Activated CD4-positive, alpha-beta T cell treated with anti-CD3 and anti-CD28 coated beads, Interleukin-2, amount 10 ng/mL, durations not matched to agents 7 days and 5 days (primary cell): ENCODE results near the gene NELFCD. TPM values are rescaled to one million over a fixed set of nuclear protein-coding genes. Genes with fewer than 3 reads are reported as not detected.
"Not testable (repeated sequence)": the region's sequence is repeated elsewhere in the genome, so short reads cannot be mapped to it uniquely, and the experiment has no call there.

ENCODE experiments used
- CTCF ChIA-PET: fragments of 350-600 bp; sonication (Branson Sonifier 250); formaldehyde crosslinking; loops from one replicate; lab custom pipeline; 2021; ENCODE audit warnings: antibody characterized with exemption; lab: Charles Lee
- POLR2A ChIA-PET: fragments of 350-600 bp; sonication (Branson Sonifier 250); formaldehyde crosslinking; loops from one replicate; lab custom pipeline; 2021; ENCODE audit warnings: antibody characterized with exemption; lab: Charles Lee
- DNase-seq: peaks from one replicate; pipeline ENCODE4 v3.0.0-alpha.2; 2020
- H3K27ac Mint-ChIP-seq: one replicate; pipeline ENCODE4 v1.8.0; 2021; ENCODE audit warnings: mild to moderate bottlenecking, moderate library complexity, mixed read lengths
- H3K27me3 Mint-ChIP-seq: one replicate; pipeline ENCODE4 v1.8.0; 2021; ENCODE audit warnings: mixed read lengths
- H3K36me3 Mint-ChIP-seq: one replicate; pipeline ENCODE4 v1.8.0; 2021; ENCODE audit warnings: low read depth, mixed read lengths
- H3K4me1 Mint-ChIP-seq: one replicate; pipeline ENCODE4 v1.8.0; 2021; ENCODE audit warnings: mixed read lengths
- H3K4me3 Mint-ChIP-seq: one replicate; pipeline ENCODE4 v1.8.0; 2021; ENCODE audit warnings: mild to moderate bottlenecking, moderate library complexity, mixed read lengths
- H3K9me3 Mint-ChIP-seq: one replicate; pipeline ENCODE4 v1.8.0; 2021; ENCODE audit warnings: mixed read lengths
- total RNA-seq, 2 experiments: library from RNA; stranded (reverse); gene quantifications; one replicate each; pipeline ENCODE4 v1.2.3, GENCODE V29; 2021

The NELFCD gene
- total RNA-seq, 2 experiments from 2014 or later: 90.1 to 98.2 TPM

- ChIA-PET POLR2A (no interaction called here), CTCF (interaction anchor here (0.9 kb wide), 1 partner anchor 20 kb away, joined by 3 read pairs; no protein-coding TSS in a partner anchor)
- no peak overlapping the region for H3K4me3 Mint-ChIP-seq
Observed at GRCh38 chr20:58959652-58960051, 21.4 kb upstream of the NELFCD start.

DNA sequence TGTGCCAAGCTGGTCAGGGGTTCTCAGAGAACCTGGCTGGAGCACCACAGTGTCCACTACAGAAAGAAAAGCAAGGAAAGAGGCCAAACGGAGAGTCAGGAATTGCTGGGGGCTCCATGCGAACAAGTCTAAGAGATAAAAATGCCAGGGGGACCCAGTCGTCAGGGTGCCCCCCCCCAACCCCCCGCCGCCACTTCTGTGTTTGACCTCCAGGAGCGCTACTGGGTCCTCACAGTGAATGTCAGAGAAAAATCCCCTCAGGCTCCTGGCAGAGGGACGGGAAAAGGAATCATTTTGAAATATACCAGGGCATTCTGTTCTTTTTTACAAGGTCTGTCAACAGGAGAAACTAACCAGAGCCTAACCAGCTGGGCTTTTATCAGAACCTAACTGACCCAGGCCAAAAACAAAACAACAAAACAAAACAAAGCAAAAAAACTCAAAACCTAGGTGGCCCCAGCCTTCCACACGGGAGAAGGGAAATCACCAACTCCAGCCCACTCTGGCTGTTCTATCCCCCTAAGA lies 17.9 kb upstream of the NELFCD start:
- no peaks in the 10 kb centered on the region for H3K9me3 Mint-ChIP-seq
- H3K27me3 Mint-ChIP-seq: peaks cover 31% of the 10 kb centered on the region
- no peak overlapping the region for H3K27ac Mint-ChIP-seq
- DNase-seq: no peak
- ChIA-PET POLR2A (no interaction called here), CTCF (no interaction called here)
- no peaks in the 10 kb centered on the region for H3K4me1 Mint-ChIP-seq
- no peak overlapping the region for H3K4me3 Mint-ChIP-seq
- no peaks in the 10 kb centered on the region for H3K36me3 Mint-ChIP-seq

More at GRCh38 chr20:58959652-58960051, 21.4 kb upstream of the NELFCD start:
- Mint-ChIP-seq H3K4me1 (no peaks in the 10 kb centered on the region), H3K36me3 (no peaks in the 10 kb centered on the region), H3K27me3 (peaks cover 28% of the 10 kb centered on the region), H3K27ac (no peak overlapping the region), H3K9me3 (peaks cover under 1% of the 10 kb centered on the region)
- no peak for DNase-seq

GRCh38 chr20:58963922-58964321 lies 17.1 kb upstream of the NELFCD start:
- H3K4me1 Mint-ChIP-seq, POLR2A ChIA-PET, H3K36me3 Mint-ChIP-seq, CTCF ChIA-PET, DNase-seq, H3K4me3 Mint-ChIP-seq, H3K9me3 Mint-ChIP-seq, H3K27ac Mint-ChIP-seq: not testable (repeated sequence)
- peaks cover 36% of the 10 kb centered on the region for H3K27me3 Mint-ChIP-seq

- ChIA-PET CTCF (no interaction called here), POLR2A (no interaction called here)
- no peak for DNase-seq
- peaks cover 45% of the 10 kb centered on the region for H3K27me3 Mint-ChIP-seq
- H3K4me3 Mint-ChIP-seq: no peak overlapping the region
- H3K27ac Mint-ChIP-seq: no peak overlapping the region
- H3K9me3 Mint-ChIP-seq: peaks cover 4% of the 10 kb centered on the region
- H3K36me3 Mint-ChIP-seq: peaks cover 4% of the 10 kb centered on the region
- no peaks in the 10 kb centered on the region for H3K4me1 Mint-ChIP-seq
Observed at GRCh38 chr20:58965270-58966064, 15.6 kb upstream of the NELFCD start.

DNA sequence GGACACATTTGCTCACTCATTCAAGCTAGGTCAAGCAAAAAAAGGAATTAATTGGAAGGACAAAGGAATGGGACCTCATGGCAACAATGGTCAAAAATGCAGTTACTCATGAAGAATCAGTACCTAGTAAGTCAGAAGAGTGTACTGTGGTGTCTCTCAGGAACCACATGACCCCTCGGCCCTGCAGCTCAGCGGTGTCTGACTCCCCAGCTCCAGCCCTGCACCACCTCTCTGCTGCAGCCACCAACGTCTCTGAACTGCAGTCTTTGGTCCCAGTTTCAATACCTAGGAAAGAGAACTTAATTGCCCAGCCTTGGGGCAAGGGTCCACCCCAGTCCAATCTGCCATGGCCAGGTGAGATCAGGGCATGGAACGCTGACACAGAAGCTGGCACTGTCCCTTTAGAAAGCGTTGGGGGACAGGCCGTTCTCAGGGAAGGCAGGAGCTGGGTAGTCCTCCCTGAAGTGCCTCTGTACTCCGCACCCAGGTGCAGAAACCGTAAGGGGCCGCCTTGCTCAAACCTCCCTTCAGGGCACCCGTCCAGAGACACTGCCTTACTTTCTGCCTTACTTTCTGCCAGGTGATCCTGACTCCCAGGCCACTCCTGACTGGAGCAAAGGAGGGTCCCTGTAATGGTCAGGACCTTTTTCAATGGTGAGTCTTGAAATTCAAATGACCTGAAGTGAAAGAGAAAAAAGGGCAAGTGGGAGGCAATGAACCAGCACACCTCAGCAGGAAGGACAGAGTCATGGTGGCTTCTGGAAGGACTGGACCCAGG lies 13.2 kb upstream of the NELFCD start:
- CTCF ChIA-PET: no interaction called here
- Mint-ChIP-seq H3K36me3 (peaks cover 4% of the 10 kb centered on the region), H3K27ac (no peak overlapping the region), H3K4me1 (no peaks in the 10 kb centered on the region), H3K4me3 (no peak overlapping the region), H3K9me3 (peaks cover 4% of the 10 kb centered on the region), H3K27me3 (peaks cover 46% of the 10 kb centered on the region)
- POLR2A ChIA-PET: no interaction called here
- no peak for DNase-seq

- H3K9me3 Mint-ChIP-seq: peaks cover 4% of the 10 kb centered on the region
- peaks cover 4% of the 10 kb centered on the region for H3K36me3 Mint-ChIP-seq
- ChIA-PET CTCF (interaction anchor here (1.1 kb wide), 1 partner anchor 9 kb away, joined by 4 read pairs; no protein-coding TSS in a partner anchor), POLR2A (no interaction called here)
- H3K4me3 Mint-ChIP-seq: no peak overlapping the region
- H3K4me1 Mint-ChIP-seq: no peaks in the 10 kb centered on the region
- peaks cover 39% of the 10 kb centered on the region for H3K27me3 Mint-ChIP-seq
- H3K27ac Mint-ChIP-seq: no peak overlapping the region
- DNase-seq: no peak
Observed at GRCh38 chr20:58969439-58969838, 11.6 kb upstream of the NELFCD start.

GRCh38 chr20:58970146-58970545 lies 10.9 kb upstream of the NELFCD start:
- CTCF ChIA-PET: no interaction called here

DNA sequence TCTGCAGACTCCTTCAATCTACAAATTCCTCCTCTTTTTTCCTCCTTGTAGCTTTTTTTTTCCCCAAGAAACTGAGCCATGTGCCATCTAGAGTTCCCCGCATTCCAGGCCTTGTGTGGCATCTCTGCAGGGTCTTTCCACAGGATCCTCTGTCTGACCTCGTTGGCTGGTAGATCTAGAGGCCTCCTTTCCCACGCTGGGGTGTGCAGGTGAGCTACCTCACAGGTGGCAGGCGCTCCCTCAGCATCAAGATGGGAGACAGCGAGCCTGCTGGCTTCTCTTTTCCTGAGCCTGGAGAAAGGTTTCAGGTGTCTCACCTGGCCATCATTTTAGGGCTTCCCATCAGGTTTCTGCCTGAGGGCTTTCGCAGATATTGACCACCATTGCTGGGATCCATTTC lies 9.6 kb upstream of the NELFCD start:
- POLR2A ChIA-PET: no interaction called here
- Mint-ChIP-seq H3K36me3 (peaks cover 4% of the 10 kb centered on the region), H3K27me3 (peaks cover 32% of the 10 kb centered on the region), H3K4me1 (no peaks in the 10 kb centered on the region), H3K9me3 (peaks cover 15% of the 10 kb centered on the region), H3K4me3 (no peak overlapping the region), H3K27ac (no peak overlapping the region)
- no peak for DNase-seq
- CTCF ChIA-PET: no interaction called here

More at GRCh38 chr20:58970146-58970545, 10.9 kb upstream of the NELFCD start:
- H3K4me1 Mint-ChIP-seq: no peaks in the 10 kb centered on the region
- POLR2A ChIA-PET: no interaction called here
- no peak for DNase-seq
- H3K27me3 Mint-ChIP-seq: peaks cover 35% of the 10 kb centered on the region
- H3K4me3 Mint-ChIP-seq: no peak overlapping the region
- no peak overlapping the region for H3K27ac Mint-ChIP-seq
- peaks cover 4% of the 10 kb centered on the region for H3K36me3 Mint-ChIP-seq
- H3K9me3 Mint-ChIP-seq: peaks cover 6% of the 10 kb centered on the region

DNA sequence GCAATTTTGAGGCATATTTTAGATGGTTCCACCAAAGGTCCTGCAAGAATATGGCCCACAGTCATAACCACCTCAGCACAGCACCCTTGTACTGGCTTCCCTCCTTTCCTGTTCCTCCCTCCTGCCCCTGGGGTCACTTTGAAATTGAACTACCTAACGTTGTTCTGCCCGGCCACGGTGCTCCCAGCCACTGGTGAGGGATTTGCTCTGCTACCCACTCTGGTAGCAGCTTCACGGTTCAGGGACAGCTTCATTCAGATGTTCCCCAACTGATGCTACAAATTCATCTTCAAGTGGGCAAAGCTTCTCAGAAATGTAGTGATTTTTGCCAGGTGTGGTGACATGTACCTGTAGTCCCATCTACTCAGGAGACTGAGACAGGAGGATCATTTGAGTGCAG lies 7.9 kb upstream of the NELFCD start:
- Mint-ChIP-seq H3K27ac (no peak overlapping the region), H3K9me3 (peaks cover 15% of the 10 kb centered on the region), H3K36me3 (peaks cover 4% of the 10 kb centered on the region), H3K27me3 (peaks cover 35% of the 10 kb centered on the region), H3K4me1 (no peaks in the 10 kb centered on the region), H3K4me3 (no peak overlapping the region)
- POLR2A ChIA-PET: no interaction called here
- no peak for DNase-seq
- CTCF ChIA-PET: no interaction called here

GRCh38 chr20:58973866-58974265 lies 7.2 kb upstream of the NELFCD start:
- H3K27ac Mint-ChIP-seq: no peak overlapping the region
- DNase-seq: no peak
- ChIA-PET CTCF (no interaction called here), POLR2A (no interaction called here)
- peaks cover 13% of the 10 kb centered on the region for H3K9me3 Mint-ChIP-seq
- no peak overlapping the region for H3K4me3 Mint-ChIP-seq
- no peaks in the 10 kb centered on the region for H3K4me1 Mint-ChIP-seq
- H3K36me3 Mint-ChIP-seq: peaks cover 2% of the 10 kb centered on the region
- H3K27me3 Mint-ChIP-seq: peaks cover 30% of the 10 kb centered on the region

- Mint-ChIP-seq H3K27ac (no peak overlapping the region), H3K27me3 (peaks cover 19% of the 10 kb centered on the region), H3K9me3 (peaks cover 10% of the 10 kb centered on the region), H3K36me3 (no peaks in the 10 kb centered on the region), H3K4me3 (no peak overlapping the region), H3K4me1 (peaks cover 1% of the 10 kb centered on the region)
- ChIA-PET POLR2A (no interaction called here), CTCF (interaction anchor here (0.7 kb wide), 1 partner anchor 13 kb away, joined by 3 read pairs; no protein-coding TSS in a partner anchor)
- no peak for DNase-seq
Observed at GRCh38 chr20:58975353-58975752, 5.7 kb upstream of the NELFCD start.

- H3K4me1 Mint-ChIP-seq: peaks cover 1% of the 10 kb centered on the region
- H3K27ac Mint-ChIP-seq: no peak overlapping the region
- no peaks in the 10 kb centered on the region for H3K36me3 Mint-ChIP-seq
- H3K9me3 Mint-ChIP-seq: peaks cover 10% of the 10 kb centered on the region
- POLR2A ChIA-PET: no interaction called here
- DNase-seq: no peak
- H3K27me3 Mint-ChIP-seq: peaks cover 12% of the 10 kb centered on the region
- CTCF ChIA-PET: interaction anchor here (0.6 kb wide), 1 partner anchor 1476 kb away, joined by 4 read pairs; no protein-coding TSS in a partner anchor
- H3K4me3 Mint-ChIP-seq: no peak overlapping the region
Observed at GRCh38 chr20:58976061-58976730, 4.9 kb upstream of the NELFCD start.
